HEK293T (cell line): ENCODE measurements around the gene UPK3A.
A peak's percentile ranks its signal among the peaks of the same experiment; 100 is the strongest.

Experiments
- CTCF ChIA-PET: fragments of 350-600 bp; formaldehyde crosslinking; extraction: SDS; loops from one replicate; lab custom pipeline; 2021; ENCODE audit warnings: antibody characterized with exemption, inconsistent platforms; lab: Yijun Ruan, JAX
- POLR2A ChIA-PET: fragments of 350-600 bp; formaldehyde crosslinking; extraction: SDS; loops from one replicate; lab custom pipeline; 2020; ENCODE audit warnings: antibody characterized with exemption, inconsistent platforms; lab: Yijun Ruan, JAX
- DNase-seq: peaks from one replicate; pipeline ENCODE4 v3.0.0; 2012; ENCODE audit warnings: mixed read lengths; ENCODE audit errors: extremely low spot score
- ARNT ChIP-seq: fragments of 450-650 bp; IDR thresholded peaks from 2 replicates; pipeline ENCODE4 v1.6.1; 2017; ENCODE audit warnings: mild to moderate bottlenecking
- BHLHE40 ChIP-seq: fragments of 450-650 bp; IDR thresholded peaks from 2 replicates; pipeline ENCODE4 v1.6.1; 2016; ENCODE audit warnings: mild to moderate bottlenecking, moderate library complexity, borderline replicate concordance
- CTBP1 ChIP-seq: fragments of 450-650 bp; IDR thresholded peaks from 2 replicates; pipeline ENCODE4 v1.6.1; 2016; ENCODE audit warnings: borderline replicate concordance
- ELF4 ChIP-seq: fragments of 450-650 bp; IDR thresholded peaks from 2 replicates; pipeline ENCODE4 v1.6.1; 2017; ENCODE audit warnings: antibody characterized with exemption
- FOXA1 ChIP-seq: fragments of 450-650 bp; IDR thresholded peaks from 2 replicates; pipeline ENCODE4 v1.6.1; 2016; ENCODE audit warnings: mild to moderate bottlenecking
- FOXK2 ChIP-seq: fragments of 450-650 bp; IDR thresholded peaks from 2 replicates; pipeline ENCODE4 v1.6.1; 2016; ENCODE audit warnings: mild to moderate bottlenecking
- FOXM1 ChIP-seq: fragments of 450-650 bp; IDR thresholded peaks from 2 replicates; pipeline ENCODE4 v1.6.1; 2017; ENCODE audit warnings: mild to moderate bottlenecking, borderline replicate concordance
- HDGF ChIP-seq: fragments of 450-650 bp; IDR thresholded peaks from 2 replicates; pipeline ENCODE4 v1.6.1; 2017; ENCODE audit warnings: antibody characterized with exemption, borderline replicate concordance
- L3MBTL2 ChIP-seq: fragments of 450-650 bp; conservative IDR thresholded peaks from 2 replicates; pipeline ENCODE4 v1.6.1; 2016; ENCODE audit warnings: mild to moderate bottlenecking
- LEF1 ChIP-seq: fragments of 450-650 bp; IDR thresholded peaks from 2 replicates; pipeline ENCODE4 v1.6.1; 2017; ENCODE audit warnings: mild to moderate bottlenecking, borderline replicate concordance
- NFRKB ChIP-seq: fragments of 450-650 bp; IDR thresholded peaks from 2 replicates; pipeline ENCODE4 v1.6.1; 2016; ENCODE audit warnings: mild to moderate bottlenecking, moderate library complexity
- SP1 ChIP-seq: fragments of 450-650 bp; IDR thresholded peaks from 2 replicates; pipeline ENCODE4 v1.6.1; 2017
- SUZ12 ChIP-seq: fragments of 450-650 bp; IDR thresholded peaks from 2 replicates; pipeline ENCODE4 v1.6.1; 2016; ENCODE audit warnings: mild to moderate bottlenecking
- TARDBP ChIP-seq: fragments of 450-650 bp; IDR thresholded peaks from 2 replicates; pipeline ENCODE4 v1.6.1; 2016
- ZNF384 ChIP-seq: fragments of 450-650 bp; IDR thresholded peaks from 2 replicates; pipeline ENCODE4 v1.6.1; 2016
- TF ChIP-seq, protein P1 (sequence below): fragments of 450-650 bp; IDR thresholded peaks from 2 replicates; pipeline ENCODE4 v1.6.1; 2016

UPK3A gene

DNA sequence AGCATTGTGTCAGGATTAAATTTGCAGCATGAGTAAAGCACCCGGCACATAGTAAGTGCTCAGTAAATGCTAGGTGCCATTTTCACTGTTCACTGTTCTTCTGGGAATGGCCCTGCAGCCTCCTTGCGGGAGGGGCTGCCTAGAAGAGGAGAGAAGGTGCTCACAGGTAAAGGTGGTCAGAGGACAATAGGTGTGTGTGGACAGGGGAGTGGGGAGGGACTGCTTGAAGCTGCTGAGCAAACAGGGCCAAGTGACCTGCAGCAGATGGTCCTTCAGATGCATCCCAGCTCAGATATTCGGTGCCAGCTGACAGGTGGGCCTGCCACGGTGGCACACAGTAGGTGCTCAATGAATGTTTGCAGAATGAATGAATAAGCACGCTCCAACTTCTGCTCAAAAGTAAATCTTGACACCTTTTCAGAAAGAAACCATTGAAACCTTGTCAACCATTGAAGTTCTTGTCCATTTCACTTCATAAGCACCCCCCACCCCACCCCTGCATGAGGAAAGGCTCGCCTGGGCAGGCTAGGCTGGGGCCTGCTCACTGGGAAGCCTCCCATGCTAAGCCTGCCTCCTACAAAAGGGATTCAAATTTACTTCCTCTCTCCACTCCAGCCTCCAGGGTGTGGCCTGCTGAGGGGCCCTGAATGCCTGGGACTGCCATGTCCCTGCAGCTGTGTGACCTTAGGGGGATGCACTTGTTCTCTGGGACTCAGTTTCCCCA, 45.6 kb upstream of the UPK3A start:
- CTCF ChIA-PET, result no interaction called here
- POLR2A ChIA-PET, result no interaction called here

DNA sequence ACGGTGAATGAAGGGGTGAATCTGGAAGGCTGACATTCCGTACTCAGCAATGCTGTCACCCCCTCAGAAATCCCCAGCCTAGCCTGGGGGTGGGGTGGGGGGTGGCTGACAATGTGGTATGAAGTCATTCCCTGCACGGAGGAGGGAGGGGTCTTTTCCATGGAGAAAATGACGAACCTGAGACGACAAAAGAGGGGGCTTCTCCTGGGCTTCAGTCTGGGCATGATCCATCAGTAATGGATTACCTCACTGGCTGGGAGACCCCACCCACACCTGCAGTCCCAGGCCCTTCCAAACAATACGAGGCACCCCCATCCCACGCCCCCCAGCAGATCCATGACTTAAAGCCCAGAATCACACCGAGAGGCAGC, 45.1 kb upstream of the UPK3A start:
- POLR2A ChIA-PET, result no interaction called here
- TF ChIP-seq FOXK2 (no peak), NFRKB (no peak), LEF1 (no peak), SUZ12 (no peak), CTBP1 (no peak), TARDBP (no peak), FOXM1 (no peak), ARNT (no peak), HDGF (no peak), SP1 (no peak), BHLHE40 (no peak), FOXA1 (no peak), ELF4 (no peak), ZNF384 (no peak), L3MBTL2 (no peak)
- TF ChIP-seq, protein P1, sequence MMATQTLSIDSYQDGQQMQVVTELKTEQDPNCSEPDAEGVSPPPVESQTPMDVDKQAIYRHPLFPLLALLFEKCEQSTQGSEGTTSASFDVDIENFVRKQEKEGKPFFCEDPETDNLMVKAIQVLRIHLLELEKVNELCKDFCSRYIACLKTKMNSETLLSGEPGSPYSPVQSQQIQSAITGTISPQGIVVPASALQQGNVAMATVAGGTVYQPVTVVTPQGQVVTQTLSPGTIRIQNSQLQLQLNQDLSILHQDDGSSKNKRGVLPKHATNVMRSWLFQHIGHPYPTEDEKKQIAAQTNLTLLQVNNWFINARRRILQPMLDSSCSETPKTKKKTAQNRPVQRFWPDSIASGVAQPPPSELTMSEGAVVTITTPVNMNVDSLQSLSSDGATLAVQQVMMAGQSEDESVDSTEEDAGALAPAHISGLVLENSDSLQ, result no peak
- no peak for DNase-seq
- CTCF ChIA-PET, result no interaction called here

More for the DNA sequence above, 45.6 kb upstream of the UPK3A start:
- TF ChIP-seq CTBP1, result no peak
- TF ChIP-seq LEF1, result no peak
- TF ChIP-seq L3MBTL2, result no peak
- TF ChIP-seq, protein P1, result no peak
- no peak for TF ChIP-seq SUZ12
- TF ChIP-seq SP1, result no peak
- TF ChIP-seq FOXA1, result no peak
- no peak for TF ChIP-seq NFRKB
- TF ChIP-seq FOXK2, result no peak
- TF ChIP-seq TARDBP, result no peak
- TF ChIP-seq ARNT, result no peak
- no peak for DNase-seq

DNA sequence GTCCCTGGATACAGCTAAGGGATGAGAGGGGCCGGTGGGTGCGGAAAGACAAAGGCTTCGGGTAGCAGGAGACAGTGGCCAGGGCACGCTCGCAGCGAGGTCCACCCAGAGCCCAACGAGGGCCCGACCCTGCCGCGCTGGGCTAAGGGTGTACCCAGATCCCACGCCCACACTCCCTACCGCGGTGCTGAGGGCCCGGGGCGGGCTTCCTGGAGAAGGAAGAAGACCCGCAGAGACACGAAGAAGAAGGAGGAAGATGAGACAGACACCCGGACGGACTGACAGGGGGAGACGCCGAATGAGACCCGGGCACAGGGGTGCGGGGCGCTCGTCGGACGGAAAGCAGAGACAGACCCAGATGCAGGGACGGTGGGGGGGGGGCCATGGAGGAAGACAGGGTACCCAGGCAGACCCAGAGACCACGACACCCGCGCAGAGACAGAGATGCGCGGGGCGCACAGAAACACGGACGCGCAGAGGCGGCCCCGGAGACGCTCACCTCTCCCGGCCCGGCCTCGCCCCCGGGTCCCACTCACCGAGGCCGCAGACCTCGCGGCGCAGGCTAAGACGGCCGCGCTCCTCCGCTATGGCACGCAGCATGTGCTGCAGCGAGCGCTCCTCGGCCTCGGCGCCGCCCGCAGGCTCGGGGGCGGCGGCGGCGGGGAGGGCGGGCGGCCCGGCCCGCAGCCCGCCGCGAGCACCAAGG, 44.5 kb upstream of the UPK3A start:
- DNase-seq, result peak; percentile 59
- POLR2A ChIA-PET, result no interaction called here
- CTCF ChIA-PET, result no interaction called here
- TF ChIP-seq ZNF384, result no peak
- no peak for TF ChIP-seq LEF1
- TF ChIP-seq, protein P1, result no peak
- TF ChIP-seq TARDBP, result no peak
- TF ChIP-seq CTBP1, result no peak
- no peak for TF ChIP-seq NFRKB
- no peak for TF ChIP-seq ELF4
- no peak for TF ChIP-seq ARNT
- no peak for TF ChIP-seq HDGF
- no peak for TF ChIP-seq L3MBTL2
- no peak for TF ChIP-seq BHLHE40
- no peak for TF ChIP-seq FOXK2
- no peak for TF ChIP-seq FOXA1
- no peak for TF ChIP-seq FOXM1
- TF ChIP-seq SUZ12, result no peak
- no peak for TF ChIP-seq SP1

DNA sequence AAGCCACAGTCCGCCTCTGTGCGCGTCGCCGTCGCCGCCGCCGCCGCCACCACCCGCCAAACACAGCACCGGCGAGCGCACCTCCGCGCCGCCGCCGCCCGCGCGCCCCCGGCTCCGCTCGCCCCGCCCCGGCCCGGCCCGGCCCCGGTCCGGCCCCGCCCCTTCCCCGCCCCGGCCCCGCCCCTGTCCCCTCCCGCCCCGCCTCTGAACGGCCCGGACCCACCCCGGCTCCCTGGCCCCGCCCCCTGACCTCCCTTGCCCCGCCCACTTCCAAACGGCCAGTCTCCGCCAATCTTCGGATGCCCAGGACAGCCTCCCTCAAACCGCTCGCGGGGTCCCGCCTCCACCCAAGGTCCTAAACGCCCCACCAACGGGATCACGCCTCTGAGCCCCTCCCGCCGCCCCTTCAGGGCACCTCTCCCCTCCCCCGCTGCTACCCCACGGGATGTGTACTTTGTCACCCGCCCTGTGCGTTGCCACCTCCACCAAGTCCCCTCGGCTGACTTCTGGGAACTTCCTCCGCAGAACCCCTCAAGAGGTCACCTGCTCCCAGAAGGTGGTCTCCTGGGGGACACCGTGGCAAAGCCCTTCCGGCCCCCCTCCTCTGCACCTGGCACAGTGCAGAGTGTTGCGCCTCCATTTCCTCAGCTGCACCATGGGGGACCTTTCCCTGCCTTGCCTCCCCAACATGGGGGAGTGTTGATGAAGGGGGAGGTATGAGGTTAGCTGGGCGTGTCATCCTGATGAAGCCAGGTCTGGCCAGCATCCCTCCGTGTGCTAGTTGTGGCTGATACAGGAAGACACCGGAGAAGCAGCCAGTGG, 43.7 kb upstream of the UPK3A start, which contains the start of gene KIAA0930:
TSS of gene KIAA0930 (minus strand) at position 85 of the 822 bp plus-strand sequence. CDS start 191 bp downstream, outside the sequence.
- POLR2A ChIA-PET, result no interaction called here
- TF ChIP-seq, protein P1, result no peak
- peak; percentile 94 for TF ChIP-seq SP1
- CTCF ChIA-PET, result no interaction called here
- DNase-seq, result peak; percentile 94

DNA sequence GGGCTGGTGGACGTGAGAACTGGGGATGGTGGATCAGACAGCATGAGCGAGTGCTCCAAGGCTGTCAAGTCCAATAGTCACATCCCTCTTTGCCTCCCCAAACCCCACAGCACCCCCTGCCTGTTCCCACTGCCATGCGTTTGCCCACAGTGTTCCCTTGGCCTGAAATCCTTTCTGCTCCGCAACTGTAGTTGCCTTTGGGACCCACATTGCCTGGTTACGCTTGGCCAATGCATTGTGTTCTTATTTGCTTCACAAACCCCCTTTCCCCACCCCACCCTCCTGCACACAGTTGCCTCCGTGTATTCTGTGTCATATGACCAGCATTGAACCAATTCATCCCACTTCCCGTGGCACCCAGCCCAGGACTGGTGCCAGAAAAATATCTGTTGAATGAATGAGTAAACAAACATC, 42.0 kb upstream of the UPK3A start:
- ChIA-PET POLR2A (no interaction called here), CTCF (no interaction called here)
- no peak for TF ChIP-seq FOXK2
- no peak for TF ChIP-seq FOXA1
- no peak for TF ChIP-seq ELF4
- no peak for TF ChIP-seq NFRKB
- TF ChIP-seq HDGF, result no peak
- TF ChIP-seq SUZ12, result no peak
- no peak for TF ChIP-seq TARDBP
- no peak for TF ChIP-seq SP1
- TF ChIP-seq ARNT, result no peak
- no peak for TF ChIP-seq ZNF384
- TF ChIP-seq, protein P1, result no peak
- TF ChIP-seq L3MBTL2, result no peak
- no peak for TF ChIP-seq LEF1
- TF ChIP-seq CTBP1, result no peak
- TF ChIP-seq FOXM1, result no peak
- TF ChIP-seq BHLHE40, result no peak
- DNase-seq, result no peak
